Calu3 (cell line): Measurements from ENCODE around the gene LCN12. TPM values are rescaled to one million over a fixed set of nuclear protein-coding genes. Genes with fewer than 3 reads are reported as not detected.

Experiments
- BruUV-seq: library from RNA; stranded (reverse); fragments of 400-500 nt; replicated peaks from 2 replicates; lab custom pipeline; 2021; lab: Mats Ljungman, UMichigan
- CTCF ChIA-PET: fragments of 300-600 bp; sonication (Branson Sonifier 250); formaldehyde crosslinking; loops from one replicate; lab custom pipeline; 2022; ENCODE audit warnings: antibody characterized with exemption; lab: Charles Lee
- DNase-seq: peaks from one replicate; pipeline ENCODE4 v3.0.0; 2022
- H3K27ac Mint-ChIP-seq: one replicate; pipeline ENCODE4 v1.8.0; 2022; ENCODE audit warnings: mixed read lengths; ENCODE audit not compliant: unreplicated experiment
- H3K27me3 Mint-ChIP-seq: one replicate; pipeline ENCODE4 v1.8.0; 2022; ENCODE audit warnings: mixed read lengths; ENCODE audit not compliant: unreplicated experiment
- H3K36me3 Mint-ChIP-seq: one replicate; pipeline ENCODE4 v1.8.0; 2022; ENCODE audit warnings: mild to moderate bottlenecking, moderate library complexity, mixed read lengths; ENCODE audit not compliant: insufficient read depth, unreplicated experiment
- H3K4me1 Mint-ChIP-seq: one replicate; pipeline ENCODE4 v1.8.0; 2022; ENCODE audit warnings: mild to moderate bottlenecking, low read depth, mixed read lengths; ENCODE audit not compliant: unreplicated experiment
- H3K4me3 Mint-ChIP-seq: one replicate; pipeline ENCODE4 v1.8.0; 2022; ENCODE audit warnings: mild to moderate bottlenecking, low read depth, moderate library complexity, mixed read lengths; ENCODE audit not compliant: unreplicated experiment
- H3K9me3 Mint-ChIP-seq: one replicate; pipeline ENCODE4 v1.8.0; 2022; ENCODE audit warnings: low read depth, mixed read lengths; ENCODE audit not compliant: unreplicated experiment
- intact Hi-C: fragments of 100-400 bp; cut with micrococcal nuclease; formaldehyde crosslinking; loops from one replicate; pipeline ENCODE4 v1.10.0; 2022; ENCODE audit not compliant: unreplicated experiment
- total RNA-seq: library from RNA; stranded (reverse); gene quantifications from 2 replicates; pipeline ENCODE4 v1.2.3, GENCODE V29; 2022
- TF ChIP-seq, protein P1 (sequence below): fragments of 200-600 bp; IDR thresholded peaks from one replicate; pipeline ENCODE4 v1.8.0; 2022; ENCODE audit warnings: antibody characterized with exemption; ENCODE audit not compliant: unreplicated experiment

The LCN12 gene
- total RNA-seq, 1 experiment from 2014 or later = 3.8 TPM

DNA sequence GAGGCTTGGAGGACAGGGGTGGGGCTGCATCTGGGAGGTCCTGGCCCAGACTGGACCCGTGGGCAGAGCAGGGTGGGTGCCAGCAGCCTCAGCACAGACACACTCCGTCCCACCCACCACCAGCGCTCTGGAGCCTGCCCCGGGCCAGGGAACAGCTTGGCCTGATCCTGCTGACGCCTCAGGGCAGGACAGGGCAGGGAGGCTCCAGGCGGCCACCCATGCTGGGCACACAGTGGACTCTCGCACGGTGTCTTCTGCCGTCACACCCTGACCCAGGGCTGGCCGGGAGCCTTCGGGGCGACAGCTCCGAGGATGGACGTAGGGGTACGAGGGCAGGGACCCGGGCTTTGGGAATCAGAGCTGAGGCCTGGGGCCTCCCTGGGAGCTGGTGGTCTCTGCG lies 17.1 kb downstream of the LCN12 start:
- no peak overlapping the region for H3K27ac Mint-ChIP-seq
- no TSS peak for BruUV-seq
- TF ChIP-seq, protein P1, sequence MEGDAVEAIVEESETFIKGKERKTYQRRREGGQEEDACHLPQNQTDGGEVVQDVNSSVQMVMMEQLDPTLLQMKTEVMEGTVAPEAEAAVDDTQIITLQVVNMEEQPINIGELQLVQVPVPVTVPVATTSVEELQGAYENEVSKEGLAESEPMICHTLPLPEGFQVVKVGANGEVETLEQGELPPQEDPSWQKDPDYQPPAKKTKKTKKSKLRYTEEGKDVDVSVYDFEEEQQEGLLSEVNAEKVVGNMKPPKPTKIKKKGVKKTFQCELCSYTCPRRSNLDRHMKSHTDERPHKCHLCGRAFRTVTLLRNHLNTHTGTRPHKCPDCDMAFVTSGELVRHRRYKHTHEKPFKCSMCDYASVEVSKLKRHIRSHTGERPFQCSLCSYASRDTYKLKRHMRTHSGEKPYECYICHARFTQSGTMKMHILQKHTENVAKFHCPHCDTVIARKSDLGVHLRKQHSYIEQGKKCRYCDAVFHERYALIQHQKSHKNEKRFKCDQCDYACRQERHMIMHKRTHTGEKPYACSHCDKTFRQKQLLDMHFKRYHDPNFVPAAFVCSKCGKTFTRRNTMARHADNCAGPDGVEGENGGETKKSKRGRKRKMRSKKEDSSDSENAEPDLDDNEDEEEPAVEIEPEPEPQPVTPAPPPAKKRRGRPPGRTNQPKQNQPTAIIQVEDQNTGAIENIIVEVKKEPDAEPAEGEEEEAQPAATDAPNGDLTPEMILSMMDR = no peak
- intact Hi-C loops = no loop called here
- H3K4me1 Mint-ChIP-seq = no peaks in the 10 kb centered on the region
- H3K27me3 Mint-ChIP-seq = no peaks in the 10 kb centered on the region
- no peak for DNase-seq
- H3K9me3 Mint-ChIP-seq = no peaks in the 10 kb centered on the region
- CTCF ChIA-PET = no interaction called here
- no peak overlapping the region for H3K4me3 Mint-ChIP-seq
- peaks cover 8% of the 10 kb centered on the region for H3K36me3 Mint-ChIP-seq

DNA sequence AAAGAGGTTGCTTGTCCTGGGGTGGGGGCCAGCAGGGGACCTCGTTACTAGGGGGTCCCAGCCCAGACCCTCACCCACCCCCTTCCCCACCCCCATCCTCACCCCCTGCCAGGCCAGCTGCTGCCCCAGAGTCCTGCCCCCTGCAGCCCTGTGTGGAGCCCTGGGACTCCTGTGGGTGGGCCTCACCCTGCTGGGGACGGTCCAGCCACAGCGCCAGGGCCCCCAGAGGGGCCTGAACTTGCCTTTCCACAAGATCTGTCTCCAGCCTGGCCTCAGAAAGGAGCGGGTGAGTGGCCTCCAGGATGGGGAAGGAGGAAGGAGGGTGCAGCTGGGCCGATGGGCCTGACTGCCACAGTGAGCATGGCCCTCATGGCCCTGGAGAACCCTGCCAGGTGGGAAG lies 17.7 kb downstream of the LCN12 start:
- H3K27me3 Mint-ChIP-seq = no peaks in the 10 kb centered on the region
- CTCF ChIA-PET = no interaction called here
- H3K4me1 Mint-ChIP-seq = no peaks in the 10 kb centered on the region
- H3K9me3 Mint-ChIP-seq = no peaks in the 10 kb centered on the region
- intact Hi-C loops = no loop called here
- peaks cover 8% of the 10 kb centered on the region for H3K36me3 Mint-ChIP-seq
- no peak for DNase-seq
- no TSS peak for BruUV-seq
- no peak overlapping the region for H3K27ac Mint-ChIP-seq
- H3K4me3 Mint-ChIP-seq = no peak overlapping the region
- TF ChIP-seq, protein P1 = no peak

DNA sequence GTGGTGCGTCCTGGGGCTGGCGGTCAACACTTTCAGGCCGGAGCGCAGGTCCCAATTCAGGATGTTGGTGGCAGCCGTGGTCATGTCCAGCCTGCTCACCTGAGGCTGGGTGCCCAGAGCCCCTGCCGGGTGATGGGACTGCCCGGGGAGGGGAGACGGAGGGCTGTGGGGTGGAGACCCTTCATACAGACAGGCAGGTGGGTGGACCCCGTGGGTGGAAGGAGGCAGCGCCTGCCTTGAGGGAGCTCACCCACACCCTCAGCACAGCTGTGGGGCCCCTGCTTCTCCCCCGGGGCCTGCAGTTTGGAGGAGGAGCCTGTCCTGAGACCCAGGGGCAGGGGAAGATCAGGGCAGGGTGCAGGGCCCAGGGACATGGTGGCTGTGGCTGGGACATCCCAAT lies 18.3 kb downstream of the LCN12 start:
- TF ChIP-seq, protein P1 = no peak
- no peak overlapping the region for H3K27ac Mint-ChIP-seq
- no peak for DNase-seq
- intact Hi-C loops = no loop called here
- H3K4me1 Mint-ChIP-seq = no peaks in the 10 kb centered on the region
- H3K9me3 Mint-ChIP-seq = no peaks in the 10 kb centered on the region
- CTCF ChIA-PET = no interaction called here
- no peaks in the 10 kb centered on the region for H3K27me3 Mint-ChIP-seq
- H3K4me3 Mint-ChIP-seq = no peak overlapping the region
- BruUV-seq = no TSS peak
- peaks cover 8% of the 10 kb centered on the region for H3K36me3 Mint-ChIP-seq

DNA sequence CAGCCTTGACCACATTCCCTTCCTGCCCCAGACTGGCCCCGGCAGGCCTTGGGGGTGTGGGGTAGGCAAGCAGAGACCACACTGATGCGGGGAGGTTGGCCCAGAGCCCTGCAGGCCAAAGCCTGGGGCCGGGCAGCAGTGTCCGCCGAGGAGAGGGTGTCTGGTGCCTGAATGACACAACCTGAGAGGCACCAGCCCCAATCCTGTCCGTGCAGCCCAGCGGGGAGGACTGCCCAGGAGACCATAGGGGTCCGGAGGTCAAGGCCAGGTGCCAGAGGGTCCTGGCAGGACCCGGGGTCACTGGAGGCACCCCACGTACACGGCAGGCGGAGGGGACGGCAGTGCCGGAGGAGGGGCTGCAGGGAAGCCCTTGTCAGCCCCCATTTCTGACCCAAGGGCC lies 19.7 kb downstream of the LCN12 start:
- CTCF ChIA-PET = no interaction called here
- intact Hi-C loops = no loop called here
- no TSS peak for BruUV-seq
- no peak for DNase-seq
- Mint-ChIP-seq H3K4me1 (no peaks in the 10 kb centered on the region), H3K36me3 (no peaks in the 10 kb centered on the region), H3K27me3 (no peaks in the 10 kb centered on the region), H3K9me3 (no peaks in the 10 kb centered on the region), H3K4me3 (no peak overlapping the region), H3K27ac (no peak overlapping the region)
- TF ChIP-seq, protein P1 = no peak
